GM13977 (cell line): ENCODE results near the gene ARHGAP24.

Experiments
- DNase-seq: peaks from one replicate; pipeline ENCODE4 v3.0.0; 2012; ENCODE audit warnings: low spot score
- in situ Hi-C: fragments of 300-500 bp; cut with MboI; formaldehyde crosslinking; loops from one replicate; pipeline ENCODE4 v1.12.0; 2022; ENCODE audit warnings: low sequenced_read_pairs, low pct_unique_long_range_greater_than_20kb, mixed read lengths, inconsistent platforms; ENCODE audit not compliant: unreplicated experiment
- TF ChIP-seq, protein P1 (sequence below): IDR thresholded peaks from 2 replicates; pipeline ENCODE4 v1.5.1; 2012; ENCODE audit warnings: mild to moderate bottlenecking, control low read depth; ENCODE audit not compliant: insufficient read depth; ENCODE audit errors: extremely low read depth, missing control alignments

Gene ARHGAP24

DNA sequence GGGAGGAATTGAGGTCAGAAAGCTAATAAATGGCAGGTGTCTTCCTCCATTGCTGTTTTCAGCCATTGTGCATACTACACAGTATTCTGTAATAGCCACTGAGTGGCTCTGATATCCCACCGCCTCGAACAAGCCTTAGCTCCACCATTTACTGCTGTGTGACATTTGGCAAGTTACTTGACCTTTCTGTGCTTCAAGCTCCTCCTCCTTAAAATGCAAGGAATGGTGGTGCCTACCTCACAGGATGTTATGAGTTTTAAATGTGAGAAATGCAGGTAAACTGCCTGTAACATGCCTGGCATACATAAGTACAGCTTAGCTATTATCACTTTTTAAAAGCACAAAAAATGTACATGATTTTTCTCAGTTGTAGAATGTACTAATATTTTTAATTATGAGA is 464.0 kb downstream of the ARHGAP24 start:
- in situ Hi-C loops: no loop called here
- no peak for DNase-seq
- TF ChIP-seq, protein P1, sequence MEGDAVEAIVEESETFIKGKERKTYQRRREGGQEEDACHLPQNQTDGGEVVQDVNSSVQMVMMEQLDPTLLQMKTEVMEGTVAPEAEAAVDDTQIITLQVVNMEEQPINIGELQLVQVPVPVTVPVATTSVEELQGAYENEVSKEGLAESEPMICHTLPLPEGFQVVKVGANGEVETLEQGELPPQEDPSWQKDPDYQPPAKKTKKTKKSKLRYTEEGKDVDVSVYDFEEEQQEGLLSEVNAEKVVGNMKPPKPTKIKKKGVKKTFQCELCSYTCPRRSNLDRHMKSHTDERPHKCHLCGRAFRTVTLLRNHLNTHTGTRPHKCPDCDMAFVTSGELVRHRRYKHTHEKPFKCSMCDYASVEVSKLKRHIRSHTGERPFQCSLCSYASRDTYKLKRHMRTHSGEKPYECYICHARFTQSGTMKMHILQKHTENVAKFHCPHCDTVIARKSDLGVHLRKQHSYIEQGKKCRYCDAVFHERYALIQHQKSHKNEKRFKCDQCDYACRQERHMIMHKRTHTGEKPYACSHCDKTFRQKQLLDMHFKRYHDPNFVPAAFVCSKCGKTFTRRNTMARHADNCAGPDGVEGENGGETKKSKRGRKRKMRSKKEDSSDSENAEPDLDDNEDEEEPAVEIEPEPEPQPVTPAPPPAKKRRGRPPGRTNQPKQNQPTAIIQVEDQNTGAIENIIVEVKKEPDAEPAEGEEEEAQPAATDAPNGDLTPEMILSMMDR: no peak

- in situ Hi-C loops: no loop called here
- no peak for DNase-seq
- TF ChIP-seq, protein P1: no peak
These were observed 464.6 kb downstream of the ARHGAP24 start for GRCh38 chr4:85939595-85939994.

DNA sequence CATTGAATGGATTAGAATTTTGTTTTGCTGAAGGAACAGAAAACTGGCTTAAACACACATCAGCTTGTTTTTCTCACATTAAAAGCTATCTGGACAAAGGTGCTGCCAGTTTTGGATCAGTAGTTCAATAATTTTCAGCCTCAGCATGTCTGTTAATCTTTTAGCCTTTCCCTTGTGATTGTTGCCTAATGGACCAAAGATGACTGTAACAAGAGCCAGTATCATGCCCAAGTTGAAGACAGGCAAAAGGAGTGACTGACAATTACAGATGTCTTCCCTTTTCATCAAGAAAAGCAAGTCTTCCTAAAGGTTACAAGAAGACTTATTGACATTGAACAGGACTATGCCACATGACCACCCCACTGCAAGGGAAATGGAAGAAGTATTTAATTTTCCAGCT is 465.2 kb downstream of the ARHGAP24 start:
- in situ Hi-C loops: no loop called here

DNA sequence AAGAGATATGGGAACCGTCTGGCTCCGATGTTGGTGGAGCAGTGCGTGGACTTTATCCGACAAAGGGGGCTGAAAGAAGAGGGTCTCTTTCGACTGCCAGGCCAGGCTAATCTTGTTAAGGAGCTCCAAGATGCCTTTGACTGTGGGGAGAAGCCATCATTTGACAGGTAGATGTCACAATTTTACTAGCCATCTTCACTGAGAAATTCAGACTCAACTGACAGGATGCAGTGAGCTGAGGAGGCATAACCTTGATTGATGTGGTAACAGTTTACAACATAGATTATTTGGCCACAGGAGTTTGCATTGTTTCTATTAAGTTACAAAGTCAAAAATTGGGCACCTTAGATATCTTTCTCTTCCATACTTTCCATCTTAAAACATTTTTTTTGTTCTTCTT is 467.2 kb downstream of the ARHGAP24 start:
- in situ Hi-C loops: no loop called here
- TF ChIP-seq, protein P1: no peak

More for the DNA sequence above, 465.2 kb downstream of the ARHGAP24 start:
- DNase-seq: no peak
- TF ChIP-seq, protein P1: no peak

GRCh38 chr4:85946821-85947220 is 471.9 kb downstream of the ARHGAP24 start:
- TF ChIP-seq, protein P1: no peak
- in situ Hi-C loops: no loop called here
- no peak for DNase-seq

More for the DNA sequence above, 467.2 kb downstream of the ARHGAP24 start:
- DNase-seq: no peak

DNA sequence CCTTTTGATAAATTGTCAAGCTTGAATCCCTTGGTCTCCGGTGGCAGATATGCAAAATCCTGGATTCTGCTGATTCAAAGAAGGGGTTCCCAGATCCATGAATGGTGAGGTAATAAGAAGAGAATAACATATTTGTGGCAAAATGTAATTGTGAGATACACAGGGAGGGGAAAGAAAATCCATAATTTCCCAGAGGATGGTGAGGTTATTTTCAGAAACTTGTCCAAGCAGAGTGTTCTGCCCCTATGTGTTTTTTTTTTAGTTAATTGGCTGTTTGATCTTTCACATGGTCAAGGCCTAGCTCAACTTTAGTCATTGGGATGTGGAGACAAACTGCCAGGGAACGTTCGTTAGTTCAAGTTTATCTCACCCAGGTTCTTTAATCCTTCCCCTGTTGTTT is 476.1 kb downstream of the ARHGAP24 start:
- DNase-seq: no peak
- TF ChIP-seq, protein P1: no peak
- in situ Hi-C loops: no loop called here

DNA sequence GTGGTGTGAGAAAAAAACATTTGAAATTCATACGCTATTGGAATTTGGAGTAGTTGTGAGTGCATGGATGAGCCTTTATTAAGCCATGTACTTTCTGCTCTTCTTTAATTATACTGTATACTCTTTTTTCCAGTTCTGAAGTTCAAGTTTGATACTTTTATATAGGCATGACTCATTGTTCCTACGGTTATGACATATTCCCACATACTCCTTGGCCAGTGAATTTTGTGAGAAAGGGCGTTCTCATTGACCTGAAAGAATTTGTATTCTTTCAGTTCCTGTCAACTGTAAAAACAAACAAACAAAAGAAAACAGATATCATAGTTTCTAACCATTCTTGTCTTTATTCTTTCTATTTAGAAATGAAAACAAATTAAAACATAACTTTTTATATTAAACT is 477.6 kb downstream of the ARHGAP24 start:
- DNase-seq: no peak
- in situ Hi-C loops: no loop called here

More for the DNA sequence above, 477.6 kb downstream of the ARHGAP24 start:
- TF ChIP-seq, protein P1: no peak
